ENCODE results near the gene RRP1. TPM values are rescaled to one million over a fixed set of nuclear protein-coding genes. Genes with fewer than 3 reads are reported as not detected.
A peak's percentile ranks its signal among the peaks of the same experiment; 100 is the strongest.

RRP1 gene
- polyA plus RNA-seq, 6 donors from 2014 or later: 9.4 to 18.6 (median 10.9) TPM

GRCh38 chr21:43763901-43764523 is 25.4 kb upstream of the RRP1 start:
- no peak for ATAC-seq (ENCODE audit: low read depth in 2 of 2)
- Mint-ChIP-seq H3K4me1 (no peaks in the 10 kb centered on the region), H3K4me3 (no peak overlapping the region), H3K27ac (peak overlapping the region in 1 of 6 donors; percentile 29), H3K9me3 (no peaks in the 10 kb centered on the region), H3K27me3 (peaks cover 0 to 6% (median 0%) of the 10 kb centered on the region in 3 donors), H3K36me3 (no peaks in the 10 kb centered on the region)
- DNase-seq: no peak

DNA sequence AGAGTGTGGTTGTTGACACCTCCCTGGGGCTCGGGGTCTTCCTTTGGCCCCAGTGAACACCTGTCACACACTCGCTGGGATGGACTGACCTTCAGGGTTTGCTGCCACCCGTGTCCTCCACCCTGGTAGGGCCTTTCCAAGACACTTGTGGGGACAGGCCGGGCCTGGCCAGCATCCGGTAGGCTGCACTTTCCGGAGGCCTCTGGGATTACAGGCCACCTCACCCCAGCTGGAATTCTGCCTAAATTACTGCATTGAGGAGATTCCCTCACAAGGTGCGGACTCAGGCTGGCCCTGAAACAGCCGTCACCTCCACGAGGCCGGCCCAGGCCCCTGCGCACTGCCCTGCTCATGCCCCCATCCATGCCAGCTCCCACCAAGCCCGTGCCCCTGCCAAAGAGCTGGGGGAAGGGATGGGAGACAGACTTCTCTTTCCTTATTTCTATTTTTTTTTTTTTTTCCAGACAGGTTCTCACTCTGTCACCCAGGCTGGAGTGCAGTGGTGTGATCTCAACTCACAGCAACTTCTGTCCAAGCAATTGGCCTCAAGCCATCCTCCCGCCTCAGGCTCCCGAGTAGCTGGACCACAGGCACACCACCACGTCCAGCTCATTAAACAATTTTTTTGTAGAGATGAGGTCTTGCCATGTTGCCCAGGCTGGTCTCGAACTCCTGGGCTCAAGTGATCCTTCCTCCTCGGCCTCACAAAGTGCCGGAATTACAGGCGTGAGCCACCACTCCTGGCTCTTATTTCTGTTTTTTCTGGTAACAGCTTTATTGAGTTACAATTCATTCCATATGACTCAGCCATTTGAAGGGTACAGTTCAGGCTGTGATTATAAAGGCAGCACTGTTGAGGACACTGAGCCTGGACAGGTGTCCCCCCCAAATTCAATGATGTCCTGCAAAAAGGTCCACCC is 24.5 kb upstream of the RRP1 start:
- Mint-ChIP-seq H3K4me1 (no peaks in the 10 kb centered on the region), H3K9me3 (no peaks in the 10 kb centered on the region), H3K36me3 (no peaks in the 10 kb centered on the region)

DNA sequence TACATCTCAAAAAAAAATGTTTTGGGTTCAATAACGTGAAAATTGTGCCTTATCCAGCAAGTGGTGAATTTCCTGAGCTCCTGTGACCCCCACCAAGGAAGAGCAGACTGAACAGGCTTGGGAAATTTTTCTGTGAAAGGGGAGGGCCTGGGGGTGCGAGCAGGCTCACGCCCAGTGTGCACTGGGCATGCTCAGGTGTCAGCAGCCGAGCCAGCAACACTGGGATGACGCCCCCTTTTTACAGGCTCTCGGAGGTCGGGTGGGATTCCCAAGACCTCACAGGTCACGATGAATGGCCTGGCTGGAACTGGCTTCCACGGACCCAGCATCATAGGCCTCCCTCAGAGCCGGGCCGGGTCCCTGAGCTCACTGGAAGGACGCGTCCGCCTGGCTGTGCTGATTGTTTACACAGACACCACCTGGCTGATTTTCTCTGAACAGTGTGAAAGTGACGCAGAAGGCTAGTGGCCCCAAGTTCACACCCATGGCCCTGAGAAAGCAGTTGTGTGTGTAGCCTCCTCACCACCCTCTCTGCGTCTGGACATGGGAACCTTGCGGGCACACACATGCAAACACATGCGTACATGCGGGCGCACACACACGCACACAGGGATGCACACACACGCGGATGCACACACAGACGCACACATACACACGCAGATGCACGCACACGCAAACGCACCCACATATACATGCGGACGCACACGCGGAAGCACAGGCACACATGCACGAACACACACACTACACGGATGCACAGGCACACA is 22.5 kb upstream of the RRP1 start:
- H3K9me3 Mint-ChIP-seq: peaks cover 0 to 2% (median 0%) of the 10 kb centered on the region in 7 donors
- DNase-seq: no peak
- H3K27ac Mint-ChIP-seq: no peak overlapping the region
- no peak overlapping the region for H3K4me3 Mint-ChIP-seq
- ATAC-seq (ENCODE audit: low read depth in 2 of 2): no peak
- H3K27me3 Mint-ChIP-seq: peaks cover 0 to 6% (median 0%) of the 10 kb centered on the region in 3 donors
- H3K4me1 Mint-ChIP-seq: peaks cover 0 to 8% (median 8%) of the 10 kb centered on the region in 3 donors
- no peaks in the 10 kb centered on the region for H3K36me3 Mint-ChIP-seq

More for the DNA sequence above, 24.5 kb upstream of the RRP1 start:
- peaks cover 0 to 6% (median 0%) of the 10 kb centered on the region in 3 donors for H3K27me3 Mint-ChIP-seq
- peak overlapping the region in 3 of 6 donors; percentile 24 to 78 (median 47) for H3K27ac Mint-ChIP-seq
- no peak for ATAC-seq (ENCODE audit: low read depth in 2 of 2)
- H3K4me3 Mint-ChIP-seq: no peak overlapping the region
- DNase-seq: no peak

DNA sequence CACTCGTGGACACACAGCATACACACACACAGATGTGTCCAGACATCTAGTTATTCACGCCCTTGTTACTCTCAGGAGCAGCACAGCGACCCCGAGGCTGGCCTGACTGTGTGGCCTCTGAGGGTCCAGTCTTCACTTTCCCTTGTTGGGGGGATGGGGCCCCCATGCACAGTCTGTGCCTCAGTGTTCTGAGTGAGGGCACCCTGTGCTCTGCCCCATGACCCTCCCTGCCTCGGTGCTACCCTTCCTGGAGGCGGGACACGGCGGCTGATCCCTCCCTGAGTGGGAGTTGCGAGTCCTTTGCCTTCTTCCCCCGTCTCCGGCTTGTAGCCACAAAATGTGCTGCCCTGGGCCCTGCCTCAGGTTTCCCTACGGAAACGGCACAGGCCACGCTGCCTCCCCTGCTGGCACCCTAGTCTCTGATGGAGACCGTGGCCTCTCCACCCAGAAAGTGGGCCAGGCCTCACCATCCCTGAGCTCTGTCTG is 21.8 kb upstream of the RRP1 start:
- Mint-ChIP-seq H3K4me1 (peaks cover 0 to 8% (median 8%) of the 10 kb centered on the region in 3 donors), H3K36me3 (no peaks in the 10 kb centered on the region), H3K27me3 (peaks cover 0 to 6% (median 0%) of the 10 kb centered on the region in 3 donors), H3K9me3 (peaks cover 0 to 2% (median 0%) of the 10 kb centered on the region in 7 donors), H3K4me3 (peak overlapping the region in 1 of 8 donors; percentile 60), H3K27ac (no peak overlapping the region)
- DNase-seq (no peak), ATAC-seq (ENCODE audit: low read depth in 2 of 2) (no peak)

DNA sequence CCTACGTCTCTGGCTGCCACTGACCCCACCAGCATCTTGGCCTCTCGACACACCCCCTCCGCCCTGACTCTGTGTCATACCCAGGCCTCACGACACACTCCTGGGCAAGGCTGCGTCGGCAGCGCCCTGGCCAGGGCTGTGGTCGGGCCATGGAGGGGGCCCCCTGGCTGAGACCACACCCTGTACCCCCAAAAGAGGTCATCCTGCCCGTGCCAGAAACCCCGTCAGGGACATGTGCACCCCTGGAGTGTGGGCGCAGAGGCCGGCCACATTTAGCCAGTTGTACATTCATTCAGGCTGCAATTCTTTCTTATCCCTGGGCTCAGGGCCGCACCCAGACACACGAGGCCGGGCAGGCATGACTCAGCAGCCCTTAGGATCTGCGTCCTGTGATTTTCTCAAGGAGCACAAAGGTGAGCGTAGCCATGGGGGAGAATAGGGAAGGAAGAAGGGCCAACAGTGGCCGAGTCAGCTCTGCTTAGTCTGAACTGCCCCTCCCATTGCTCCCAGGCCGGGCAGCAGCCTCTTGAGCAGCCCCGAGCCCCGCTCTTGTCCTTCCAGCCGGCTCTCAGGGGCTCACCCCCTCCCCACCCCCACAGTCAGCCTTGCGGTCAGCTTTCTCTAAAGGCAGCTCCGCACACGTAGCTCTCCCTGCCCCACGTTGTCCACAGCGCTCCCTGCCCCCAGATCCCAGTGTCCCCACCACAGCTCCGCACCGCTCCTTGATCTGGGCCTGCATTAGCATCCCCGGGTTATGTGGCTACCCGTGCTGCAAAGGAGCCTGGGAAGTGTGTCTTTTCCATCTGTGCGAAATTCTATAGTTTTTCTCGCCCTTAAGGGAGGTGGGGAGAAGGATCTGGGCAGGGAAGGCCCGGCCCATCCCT is 21.2 kb upstream of the RRP1 start:
- DNase-seq (no peak), ATAC-seq (ENCODE audit: low read depth in 2 of 2) (no peak)
- Mint-ChIP-seq H3K36me3 (peaks cover 2% of the 10 kb centered on the region in 2 donors), H3K4me1 (peaks cover under 1 to 9% (median 8%) of the 10 kb centered on the region in 3 donors), H3K4me3 (no peak overlapping the region), H3K9me3 (peaks cover 0 to 2% (median 0%) of the 10 kb centered on the region in 7 donors), H3K27me3 (peaks cover 0 to 6% (median 0%) of the 10 kb centered on the region in 3 donors), H3K27ac (peak overlapping the region in 1 of 6 donors; percentile 91)

DNA sequence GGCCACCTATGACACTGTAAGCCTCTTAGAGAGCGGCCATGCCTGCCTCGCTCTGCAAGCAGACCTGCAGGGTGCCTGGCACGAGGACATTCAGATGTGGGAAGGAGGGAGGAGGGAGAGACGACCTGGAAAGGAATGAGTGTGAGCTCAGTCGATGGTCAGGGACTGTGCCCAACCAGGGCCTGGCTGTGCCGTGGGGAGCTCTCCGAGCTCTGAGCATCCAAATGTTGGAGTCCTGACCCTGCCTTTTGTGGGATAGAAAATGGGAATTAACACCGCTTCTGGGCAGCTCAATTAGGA is 20.6 kb upstream of the RRP1 start:
- DNase-seq (no peak), ATAC-seq (ENCODE audit: low read depth in 2 of 2) (no peak)
- Mint-ChIP-seq H3K4me3 (no peak overlapping the region), H3K36me3 (peaks cover 7 to 8% of the 10 kb centered on the region in 2 donors), H3K4me1 (peaks cover 6 to 11% (median 9%) of the 10 kb centered on the region in 3 donors), H3K9me3 (peaks cover 0 to 2% (median 0%) of the 10 kb centered on the region in 7 donors), H3K27ac (peak overlapping the region in 1 of 6 donors; percentile 91), H3K27me3 (peaks cover 0 to 6% (median 0%) of the 10 kb centered on the region in 3 donors)

GRCh38 chr21:43769325-43769958 is 19.9 kb upstream of the RRP1 start:
- Mint-ChIP-seq H3K27ac (peak overlapping the region in 1 of 6 donors; percentile 72), H3K4me1 (peaks cover 12 to 15% (median 13%) of the 10 kb centered on the region in 3 donors), H3K27me3 (peaks cover 0 to 6% (median 0%) of the 10 kb centered on the region in 3 donors), H3K36me3 (peaks cover 7 to 13% of the 10 kb centered on the region in 2 donors), H3K4me3 (peak overlapping the region in 1 of 8 donors; percentile 11), H3K9me3 (peaks cover 0 to 2% (median 0%) of the 10 kb centered on the region in 7 donors)
- ATAC-seq (ENCODE audit: low read depth in 2 of 2) (no peak), DNase-seq (no peak)

DNA sequence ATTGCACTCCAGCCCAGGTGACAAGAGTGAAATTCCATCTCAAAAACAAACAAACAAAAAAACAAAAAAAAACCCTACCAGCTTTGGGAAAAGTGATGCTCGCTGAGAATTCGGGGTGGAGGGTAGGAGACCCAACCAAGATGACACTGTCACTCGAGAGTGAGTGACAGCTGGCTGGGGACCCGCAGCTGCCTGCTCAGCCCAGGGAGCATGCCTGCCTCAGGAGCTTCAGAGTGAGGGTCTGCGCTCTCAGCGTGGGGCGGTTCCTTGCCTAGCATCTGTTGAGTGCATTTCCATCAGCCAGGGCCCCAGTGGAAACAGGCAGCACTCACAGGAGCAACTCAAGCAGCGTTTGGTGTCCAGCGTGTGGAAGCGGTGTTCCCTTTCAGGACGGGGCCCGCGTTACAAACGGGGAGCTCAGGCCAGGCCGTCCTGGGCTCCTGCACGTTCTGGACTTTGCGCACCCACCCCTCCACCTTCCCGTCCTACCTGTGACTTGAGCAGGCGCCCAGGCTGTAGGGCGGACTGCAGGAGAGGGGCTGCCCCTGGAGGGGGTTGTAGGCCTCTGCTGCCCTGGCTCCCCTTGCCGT is 19.2 kb upstream of the RRP1 start:
- Mint-ChIP-seq H3K36me3 (peaks cover 7 to 13% of the 10 kb centered on the region in 2 donors), H3K4me1 (peaks cover 17 to 19% (median 18%) of the 10 kb centered on the region in 3 donors), H3K27ac (no peak overlapping the region), H3K9me3 (peaks cover 0 to 2% (median 0%) of the 10 kb centered on the region in 7 donors), H3K4me3 (no peak overlapping the region), H3K27me3 (peaks cover 0 to 6% (median 0%) of the 10 kb centered on the region in 3 donors)
- DNase-seq (no peak), ATAC-seq (ENCODE audit: low read depth in 2 of 2) (no peak)

- Mint-ChIP-seq H3K27ac (peak overlapping the region in 2 of 6 donors; percentile 64 to 71), H3K4me3 (peak overlapping the region in 2 of 8 donors; percentile 21 to 64), H3K27me3 (peaks cover 0 to 6% (median 0%) of the 10 kb centered on the region in 3 donors), H3K9me3 (peaks cover 0 to 2% (median 0%) of the 10 kb centered on the region in 7 donors), H3K36me3 (peaks cover 7 to 13% of the 10 kb centered on the region in 2 donors), H3K4me1 (peaks cover 23 to 26% (median 24%) of the 10 kb centered on the region in 3 donors)
- DNase-seq (no peak), ATAC-seq (ENCODE audit: low read depth in 2 of 2) (no peak)
Observed at GRCh38 chr21:43771199-43771675, 18.1 kb upstream of the RRP1 start.

GRCh38 chr21:43771698-43772424 is 17.5 kb upstream of the RRP1 start:
- Mint-ChIP-seq H3K4me3 (peak overlapping the region in 1 of 8 donors; percentile 64), H3K27ac (peak overlapping the region in 3 of 6 donors; percentile 64 to 84 (median 71))

DNA sequence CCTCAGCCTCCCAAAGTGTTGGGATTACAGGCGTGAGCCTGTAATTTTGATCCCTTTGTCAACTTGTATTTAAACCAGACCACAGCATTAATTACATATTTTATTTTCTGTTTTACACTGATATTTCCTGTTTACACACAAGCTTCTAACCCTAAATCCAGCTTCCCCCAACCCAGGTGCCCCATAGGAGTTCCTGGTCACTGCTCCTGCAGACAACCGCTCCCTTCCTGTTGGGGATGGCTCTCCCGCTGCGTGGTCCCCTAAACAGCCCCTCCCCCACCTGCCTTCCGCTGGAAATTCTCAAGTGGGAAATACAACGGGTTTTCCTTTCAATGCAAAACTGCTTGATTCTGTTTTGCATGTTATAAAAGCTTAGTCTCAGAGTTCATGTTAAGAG is 17.0 kb upstream of the RRP1 start:
- Mint-ChIP-seq H3K4me1 (peaks cover 24 to 26% (median 26%) of the 10 kb centered on the region in 3 donors), H3K4me3 (peak overlapping the region in 2 of 8 donors; percentile 18 to 44), H3K27ac (no peak overlapping the region), H3K9me3 (peaks cover 0 to 2% (median 0%) of the 10 kb centered on the region in 7 donors), H3K36me3 (peaks cover 7 to 13% of the 10 kb centered on the region in 2 donors), H3K27me3 (peaks cover 0 to 6% (median 0%) of the 10 kb centered on the region in 3 donors)
- DNase-seq (no peak), ATAC-seq (ENCODE audit: low read depth in 2 of 2) (no peak)

More at GRCh38 chr21:43771698-43772424, 17.5 kb upstream of the RRP1 start:
- ATAC-seq (ENCODE audit: low read depth in 2 of 2) (no peak), DNase-seq (no peak)
- H3K9me3 Mint-ChIP-seq: peaks cover 0 to 2% (median 0%) of the 10 kb centered on the region in 7 donors
- peaks cover 0 to 6% (median 0%) of the 10 kb centered on the region in 3 donors for H3K27me3 Mint-ChIP-seq
- peaks cover 24 to 26% (median 25%) of the 10 kb centered on the region in 3 donors for H3K4me1 Mint-ChIP-seq
- H3K36me3 Mint-ChIP-seq: peaks cover 7 to 13% of the 10 kb centered on the region in 2 donors
